HepG2 (cell line): ENCODE measurements around the gene CIAO3. TPM values are rescaled to one million over a fixed set of nuclear protein-coding genes. Genes with fewer than 3 reads are reported as not detected.
A peak's percentile ranks its signal among the peaks of the same experiment; 100 is the strongest.

ENCODE experiments used
- ATAC-seq: fragments of 200-7000 bp; cut with Tn5 transposase; 3 replicates; pipeline ENCODE4 v1.9.1; 2020; ENCODE audit warnings: mild to moderate bottlenecking, moderate library complexity
- BruUV-seq: library from RNA; stranded (reverse); fragments of 400-500 nt; replicated peaks from 2 replicates; lab custom pipeline; 2021; lab: Mats Ljungman, UMichigan
- CTCF ChIA-PET: fragments of 300-600 bp; formaldehyde crosslinking; extraction: SDS; loops from one replicate; lab custom pipeline; 2021; ENCODE audit warnings: low total read pairs, inconsistent platforms, low intra/inter-chr PET ratio; lab: Yijun Ruan, JAX
- POLR2A ChIA-PET: fragments of 350-600 bp; sonication (Branson Sonifier 250); formaldehyde crosslinking; loops from one replicate; lab custom pipeline; 2020; ENCODE audit warnings: antibody characterized with exemption, inconsistent platforms; lab: Yijun Ruan, JAX
- DNase-seq: peaks from one replicate; pipeline ENCODE4 v3.0.0-alpha.2; 2015; ENCODE audit warnings: low spot score
- FAIRE-seq: peaks from 3 replicates; lab custom pipeline; 2011; peaks lifted over from hg19 to GRCh38; lab: Jason Lieb, UNC
- H2AFZ ChIP-seq: one replicate; pipeline ENCODE4 v1.6.1; 2011; ENCODE audit warnings: low read length, inconsistent platforms
- H3K27ac ChIP-seq: fragments of 300-600 bp; 3 replicates; pipeline ENCODE4 v1.8.0; 2011; ENCODE audit warnings: mixed run types, mild to moderate bottlenecking, mixed read lengths, low read length, inconsistent platforms; ENCODE audit not compliant: insufficient read depth; ENCODE audit errors: extremely low read length
- H3K27me3 ChIP-seq, 2 experiments: fragments of 200-600 bp in 1 of 2; 2 replicates in 1 of 2; 3 replicates in 1 of 2; pipeline versions ENCODE4 v1.6.0 to v1.8.0; 2011; ENCODE audit warnings: low read length in 2 of 2, mild to moderate bottlenecking in 2 of 2, moderate library complexity in 2 of 2, inconsistent platforms in 1 of 2; ENCODE audit not compliant: insufficient read depth in 2 of 2, control insufficient read depth in 1 of 2
- H3K36me3 ChIP-seq, 2 experiments: fragments of 200-600 bp in 1 of 2; replicated peaks in 1 of 2; 2 replicates in 1 of 2; 3 replicates in 1 of 2; pipeline versions ENCODE4 v1.5.1 to v1.8.0; 2011; ENCODE audit warnings: low read length in 2 of 2, inconsistent platforms in 1 of 2; ENCODE audit not compliant: insufficient read depth in 2 of 2, control insufficient read depth in 1 of 2
- H3K4me1 ChIP-seq: 2 replicates; pipeline ENCODE4 v1.5.1; 2012; ENCODE audit warnings: low read length, inconsistent platforms; ENCODE audit not compliant: insufficient read depth
- H3K4me2 ChIP-seq: 2 replicates; pipeline ENCODE4 v1.6.0; 2011; ENCODE audit warnings: low read depth, low read length, inconsistent platforms
- H3K4me3 ChIP-seq, 3 experiments: fragments of 200-600 bp in 1 of 3; sonication (generic), shearing (Covaris generic) in 1 of 3; replicated peaks in 1 of 3; 2 replicates each; pipeline ENCODE4 v1.5.1; 2011 to 2016; ENCODE audit warnings: low read length in 3 of 3, inconsistent platforms in 2 of 3, low read depth in 2 of 3, mild to moderate bottlenecking in 2 of 3, control low read depth in 1 of 3, mixed read lengths in 1 of 3; ENCODE audit not compliant: insufficient read depth in 1 of 3
- H3K79me2 ChIP-seq: one replicate; pipeline ENCODE4 v1.6.1; 2011; ENCODE audit warnings: low read length, inconsistent platforms; ENCODE audit not compliant: insufficient read depth
- H3K9ac ChIP-seq: 2 replicates; pipeline ENCODE4 v1.6.0; 2011; ENCODE audit warnings: mild to moderate bottlenecking, low read depth, low read length, inconsistent platforms; ENCODE audit not compliant: insufficient read depth
- H3K9me3 ChIP-seq: 2 replicates; pipeline ENCODE4 v1.5.1; 2012; ENCODE audit warnings: mild to moderate bottlenecking, low read length
- H4K20me1 ChIP-seq: 2 replicates; pipeline ENCODE4 v1.6.0; 2011; ENCODE audit warnings: inconsistent platforms, mild to moderate bottlenecking, low read length, moderate library complexity; ENCODE audit not compliant: insufficient read depth
- KLF16 ChIP-seq, 2 experiments: sonication (generic) in 1 of 2; formaldehyde crosslinking in 1 of 2; IDR thresholded peaks; 2 replicates each; pipeline versions ENCODE4 v1.6.1 to v1.8.0; 2016 to 2023; ENCODE audit warnings: missing genetic modification reagents in 2 of 2, missing compliant biosample characterization in 1 of 2
- KLF9 ChIP-seq: IDR thresholded peaks from 2 replicates; pipeline ENCODE4 v1.6.1; 2016; ENCODE audit warnings: low read depth
- MTERF4 ChIP-seq: sonication (generic); formaldehyde crosslinking; IDR thresholded peaks from 2 replicates; pipeline ENCODE4 v1.8.0; 2023; ENCODE audit warnings: mild to moderate bottlenecking, missing genetic modification reagents
- RBM22 ChIP-seq: fragments of 200-400 bp; formaldehyde crosslinking; optimal IDR thresholded peaks from 2 replicates; pipeline ENCODE3; 2017; ENCODE audit warnings: mild to moderate bottlenecking, low read length, moderate library complexity
- RFX3 ChIP-seq: IDR thresholded peaks from 2 replicates; pipeline ENCODE4 v1.6.1; 2016; ENCODE audit warnings: missing biosample characterization, missing genetic modification reagents
- U2AF2 ChIP-seq: fragments of 200-400 bp; formaldehyde crosslinking; IDR thresholded peaks from 2 replicates; pipeline ENCODE4 v1.6.1; 2017; ENCODE audit warnings: low read depth, mild to moderate bottlenecking, low read length
- ZBTB4 ChIP-seq: sonication (generic); formaldehyde crosslinking; IDR thresholded peaks from 2 replicates; pipeline ENCODE4 v1.4.0; 2020; ENCODE audit warnings: missing genetic modification reagents, mild to moderate bottlenecking, borderline replicate concordance
- ZBTB7A ChIP-seq: sonication (generic); formaldehyde crosslinking; IDR thresholded peaks from 2 replicates; pipeline ENCODE4 v1.8.0; 2022; ENCODE audit warnings: mild to moderate bottlenecking, missing genetic modification reagents
- ZNF225 ChIP-seq: sonication (generic); formaldehyde crosslinking; IDR thresholded peaks from 2 replicates; pipeline ENCODE4 v1.4.0; 2020; ENCODE audit warnings: mild to moderate bottlenecking, missing genetic modification reagents
- ZNF512 ChIP-seq: sonication (generic); formaldehyde crosslinking; IDR thresholded peaks from 2 replicates; pipeline ENCODE4 v1.4.0; 2020; ENCODE audit warnings: mild to moderate bottlenecking, missing genetic modification reagents
- ZNF678 ChIP-seq: sonication (generic); formaldehyde crosslinking; IDR thresholded peaks from 2 replicates; pipeline ENCODE4 v1.4.0; 2020; ENCODE audit warnings: mild to moderate bottlenecking, missing genetic modification reagents
- ZNF790 ChIP-seq: sonication (generic); formaldehyde crosslinking; IDR thresholded peaks from 2 replicates; pipeline ENCODE4 v1.8.0; 2022; ENCODE audit warnings: missing genetic modification reagents, mild to moderate bottlenecking, borderline replicate concordance
- WGBS: methylation state at CpG from one replicate; pipeline ENCODE4 v1.1.6; 2017; ENCODE audit warnings: low lambda C conversion rate; 5-methylcytosine and 5-hydroxymethylcytosine counted together
- in situ Hi-C: cut with HindIII; loops from 2 replicates; pipeline ENCODE4 v1.10.0; 2017; ENCODE audit warnings: low pct_unique_long_range_greater_than_20kb; ENCODE audit not compliant: extremely low pct_ligation_motif_present
- intact Hi-C: fragments of 100-400 bp; cut with micrococcal nuclease; formaldehyde crosslinking; loops from one replicate; pipeline ENCODE4 v1.10.0; 2022; ENCODE audit not compliant: unreplicated experiment
- polyA plus RNA-seq, 8 experiments: library from polyadenylated mRNA; depleted of rRNA in 3 of 8; stranded (reverse) in 7 of 8; unstranded in 1 of 8; fragments of >200 nt; fragmentation: Illumina TruSeq in 4 of 8; extraction: Trizol in 4 of 8; gene quantifications; 2 replicates each; pipeline versions ENCODE4 v1.2.1 to v1.2.3, GENCODE V29; 2011 to 2016; ENCODE audit warnings: low read depth in 4 of 8, missing spikeins in 1 of 8, mixed read lengths in 1 of 8; ENCODE audit not compliant: insufficient read depth in 1 of 8
- total RNA-seq, 5 experiments: library from RNA; depleted of rRNA; stranded (reverse); fragments of >200 nt; fragmentation: Illumina TruSeq; extraction: Trizol; gene quantifications; 2 replicates each; pipeline ENCODE4 v1.2.3, GENCODE V29; 2016; ENCODE audit warnings: low read depth in 1 of 5

Gene CIAO3
- total and polyA plus RNA-seq, 2 of the 13 experiments (the other 11 are each of a cell fraction or from before 2014, with no cell fraction given): 21.7 to 25.0 TPM

GRCh38 chr16:709566-710499, 31.0 kb downstream of the CIAO3 start:
- WGBS: 4% methylated on average over 19 of the region's 30 CpGs
- in situ Hi-C loops (loop anchor here (5.0 kb wide), 1 partner anchor 77 kb away; the partner anchor contains the start of genes CHTF18 and RPUSD1), intact Hi-C loops (no loop called here)
- H2AFZ ChIP-seq: no peak overlapping the region
- peaks cover 11 to 52% of the 10 kb centered on the region in 2 experiments; a peak in 4 of 5 replicates for H3K27me3 ChIP-seq
- H3K4me2 ChIP-seq: no peak overlapping the region
- H3K36me3 ChIP-seq: no peaks in the 10 kb centered on the region
- H3K79me2 ChIP-seq: no peaks in the 10 kb centered on the region
- no peaks in the 10 kb centered on the region for H3K9me3 ChIP-seq
- H3K9ac ChIP-seq: no peak overlapping the region
- no peak overlapping the region for H3K4me3 ChIP-seq
- no peak for DNase-seq
- ATAC-seq: no peak
- H4K20me1 ChIP-seq: no peaks in the 10 kb centered on the region
- peaks cover 22% of the 10 kb centered on the region for H3K4me1 ChIP-seq
- no peak overlapping the region for H3K27ac ChIP-seq
- BruUV-seq: no TSS peak
- ChIA-PET POLR2A (no interaction called here), CTCF (interaction anchor here (1.9 kb wide), 1 partner anchor 76 kb away, joined by 16 read pairs; no protein-coding TSS in a partner anchor)
- FAIRE-seq: no peak
- TF ChIP-seq ZNF512 (no peak), U2AF2 (0 out of 2 replicates have a peak, but pooled peaks have one; percentile 63), RFX3 (CRISPR knock-in tag) (peak; percentile 90), RBM22 (peak; percentile 100), KLF9 (CRISPR knock-in tag) (no peak), ZBTB7A (no peak), ZNF790 (CRISPR knock-in tag) (no peak), ZBTB4 (CRISPR knock-in tag) (no peak), KLF16 (CRISPR knock-in tag; IDR thresholded peaks at IDR 0.05) (no peak), MTERF4 (CRISPR knock-in tag) (no peak), ZNF678 (no peak), ZNF225 (CRISPR knock-in tag) (no peak)
